HL-60/S4 treated with phorbol 12-myristate 13-acetate at 8.2 ng/mL for 4 days and 3 days (cell line): ENCODE measurements around the gene TEKTIP1.

ENCODE experiments used
- in situ Hi-C: fragments of 300-500 bp; cut with MboI; formaldehyde crosslinking; loops from 2 replicates; pipeline ENCODE4 v1.15.0; 2022; ENCODE audit warnings: low sequenced_read_pairs

TEKTIP1 gene

DNA sequence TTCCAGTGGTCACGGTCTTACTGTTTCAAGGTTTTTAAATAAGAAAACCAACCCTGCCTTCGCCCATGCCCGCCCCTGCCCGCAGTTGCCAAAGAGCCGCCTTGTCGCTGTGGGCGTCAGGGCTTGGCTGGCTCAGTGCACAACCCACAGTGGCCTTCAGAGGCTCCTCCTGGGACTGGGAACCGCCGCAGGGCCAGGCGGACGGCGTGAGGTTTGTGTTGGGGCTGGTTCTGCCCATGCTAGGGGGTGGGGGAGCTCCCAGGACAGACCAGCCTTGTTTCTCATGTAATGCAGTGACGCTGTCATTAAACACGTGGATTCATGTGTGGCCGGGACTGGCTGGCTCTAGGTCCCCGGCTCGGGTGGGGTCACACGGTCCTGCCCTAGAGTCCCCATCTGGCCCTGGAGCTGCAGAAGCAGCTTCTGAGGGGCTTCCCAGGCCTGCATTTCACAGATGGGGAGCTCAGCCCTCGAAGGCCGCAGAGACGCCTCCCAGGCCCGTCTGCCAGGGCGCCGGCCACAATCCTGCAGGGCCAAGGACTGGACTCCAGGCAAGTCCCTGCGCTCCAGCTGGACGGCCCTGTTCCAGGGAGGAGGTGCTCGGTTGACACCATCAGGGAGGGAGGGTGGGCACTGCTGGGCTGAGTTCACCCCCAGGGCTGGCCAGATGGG lies 2.4 kb upstream of the TEKTIP1 start:
- in situ Hi-C loops: no loop called here

DNA sequence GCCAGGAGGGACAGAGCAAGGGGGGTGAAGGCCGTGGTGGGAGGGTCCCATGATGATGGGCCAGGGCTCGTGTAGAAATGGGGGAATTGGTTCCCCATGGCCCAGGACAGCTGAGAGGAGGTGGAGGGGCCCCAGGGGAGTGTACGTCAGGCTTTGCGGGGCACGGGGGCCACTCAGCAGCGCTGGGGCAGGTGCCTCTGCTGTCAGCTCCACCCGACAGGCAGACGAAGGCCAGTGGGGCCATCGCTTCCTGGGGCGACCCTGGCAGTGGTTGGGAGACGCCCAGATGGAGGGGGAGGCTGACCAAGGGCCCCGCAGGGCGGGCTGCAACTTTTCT lies 1.9 kb upstream of the TEKTIP1 start:
- in situ Hi-C loops: no loop called here

DNA sequence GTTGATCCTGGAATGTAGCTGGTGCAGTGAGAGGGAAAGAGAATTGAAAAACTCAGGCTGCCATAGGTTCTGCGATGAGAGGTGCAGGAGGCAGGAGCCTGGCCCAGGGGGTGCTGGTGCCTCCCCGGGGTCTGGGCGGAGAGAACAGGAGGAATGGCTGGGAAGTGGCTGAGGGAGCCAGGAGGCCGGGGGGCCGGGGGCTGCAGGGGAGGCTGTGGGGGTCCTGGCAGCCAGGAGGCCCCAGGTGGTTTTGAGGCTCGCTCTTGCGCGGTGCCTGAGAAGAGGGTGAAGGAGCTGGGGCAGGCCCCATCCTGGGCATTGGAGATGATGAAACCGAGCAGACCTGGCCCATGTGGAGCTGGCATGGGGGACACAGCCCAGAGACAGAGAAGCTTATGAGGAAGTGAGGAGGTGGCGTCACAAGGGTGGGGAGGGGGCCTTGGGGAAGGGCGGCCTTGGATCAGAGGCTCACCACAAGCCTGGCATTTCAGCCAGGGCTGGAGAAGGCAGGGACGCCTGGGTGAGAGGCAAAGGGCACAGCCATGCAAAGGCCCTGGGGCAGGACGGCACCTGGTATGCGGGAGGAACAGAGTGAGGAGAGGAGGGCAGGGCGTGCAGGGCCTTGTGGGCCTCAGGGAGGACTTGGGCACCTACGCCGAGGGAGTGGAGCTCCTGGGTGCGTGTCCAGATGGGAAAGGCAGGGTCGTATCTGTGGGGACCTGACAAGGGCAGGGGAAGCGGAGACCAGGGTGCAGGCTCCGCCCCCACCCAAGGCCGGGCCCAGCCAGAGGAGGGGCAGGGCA lies 1.3 kb upstream of the TEKTIP1 start:
- in situ Hi-C loops: no loop called here

DNA sequence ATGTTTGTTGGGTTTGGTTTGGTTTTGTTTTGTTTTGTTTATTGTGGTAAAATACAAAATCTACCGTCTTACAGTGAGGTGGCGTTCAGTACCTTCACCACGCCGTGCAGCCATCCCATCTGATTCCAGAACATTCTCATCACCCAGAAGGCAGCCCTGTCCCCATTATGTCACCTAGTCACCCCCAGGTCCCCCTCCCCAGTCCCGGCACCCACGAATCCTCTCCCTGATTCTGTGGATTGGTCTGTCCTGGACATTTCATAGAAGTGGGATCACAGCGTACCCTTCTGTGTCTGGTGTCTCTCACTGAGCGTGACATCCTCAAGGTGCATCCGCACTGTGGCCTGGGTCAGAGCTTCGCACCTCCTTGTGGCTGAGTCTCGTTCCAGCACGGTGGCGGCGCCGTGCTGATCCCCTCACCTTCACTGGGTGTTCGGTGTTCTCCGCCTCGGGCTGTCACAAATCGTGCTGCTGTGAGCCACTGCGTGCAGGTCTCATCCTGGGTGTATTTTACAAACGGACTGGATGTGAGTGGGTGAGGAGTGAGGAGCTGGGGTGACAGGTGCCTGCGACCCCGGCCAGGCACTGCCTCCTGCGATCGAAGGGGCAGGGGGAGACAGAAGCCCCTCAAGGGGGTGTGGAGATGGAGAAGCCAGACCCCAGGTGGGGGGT lies 580 bp upstream of the TEKTIP1 start:
- in situ Hi-C loops: no loop called here

DNA sequence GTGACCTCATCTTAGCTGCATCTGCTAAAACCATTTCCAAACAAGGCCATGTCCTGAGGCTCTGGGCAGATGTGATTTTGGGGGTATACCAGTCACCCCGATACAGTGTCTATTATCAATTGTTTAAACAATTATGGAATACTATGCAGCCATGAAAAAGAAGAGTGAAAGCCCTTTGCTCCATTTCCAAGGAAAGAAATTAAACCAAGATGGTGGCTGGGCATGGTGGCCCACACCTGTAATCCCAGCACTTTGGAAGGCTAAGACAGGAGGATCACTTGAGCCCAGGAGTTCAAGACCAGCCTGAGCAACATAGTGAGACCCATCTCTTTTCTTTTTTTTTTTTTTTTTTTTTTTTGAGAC lies 763 bp downstream of the TEKTIP1 start:
- in situ Hi-C loops: no loop called here

DNA sequence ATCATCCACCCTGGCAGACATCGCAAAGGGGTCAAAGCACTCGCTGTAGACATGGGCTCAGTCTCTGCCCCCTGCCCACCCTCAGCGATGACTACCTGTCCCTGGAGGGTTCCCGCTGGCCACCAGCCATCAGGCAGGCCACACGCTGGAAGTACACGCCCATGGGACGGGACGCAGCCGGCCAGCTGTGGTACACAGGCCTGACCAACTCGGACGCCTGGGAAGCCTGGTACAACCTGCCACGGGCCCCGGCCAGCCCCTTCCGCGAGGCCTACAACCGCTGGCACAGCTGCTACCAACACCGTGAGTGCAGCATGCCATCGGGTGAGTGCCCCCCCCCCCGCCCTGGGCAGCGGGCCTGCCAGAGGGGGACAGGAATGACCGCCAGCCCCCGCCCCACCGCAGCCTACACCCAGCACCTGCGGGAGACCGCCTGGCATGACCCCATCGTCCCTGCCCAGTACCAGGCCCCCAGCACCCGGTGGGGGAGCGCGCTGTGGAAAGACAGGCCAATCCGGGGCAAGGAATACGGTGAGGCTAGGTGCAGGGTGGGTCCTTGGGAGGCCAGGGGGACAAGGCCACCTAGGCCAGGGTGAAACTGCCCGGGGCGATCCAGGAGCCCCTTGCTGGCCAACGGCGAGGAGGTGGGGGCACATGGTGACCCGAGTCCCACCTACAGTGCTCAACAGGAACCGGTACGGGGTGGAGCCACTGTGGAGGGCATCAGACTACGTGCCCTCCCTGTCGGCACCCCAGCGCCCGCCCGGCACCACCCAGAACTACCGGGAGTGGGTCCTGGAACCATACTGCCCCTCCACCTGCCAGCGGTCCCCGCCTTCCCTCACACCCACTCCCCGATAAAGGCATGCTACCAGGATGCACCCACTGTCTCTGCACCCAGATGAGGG lies 4.4 kb downstream of the TEKTIP1 start:
- in situ Hi-C loops: no loop called here

DNA sequence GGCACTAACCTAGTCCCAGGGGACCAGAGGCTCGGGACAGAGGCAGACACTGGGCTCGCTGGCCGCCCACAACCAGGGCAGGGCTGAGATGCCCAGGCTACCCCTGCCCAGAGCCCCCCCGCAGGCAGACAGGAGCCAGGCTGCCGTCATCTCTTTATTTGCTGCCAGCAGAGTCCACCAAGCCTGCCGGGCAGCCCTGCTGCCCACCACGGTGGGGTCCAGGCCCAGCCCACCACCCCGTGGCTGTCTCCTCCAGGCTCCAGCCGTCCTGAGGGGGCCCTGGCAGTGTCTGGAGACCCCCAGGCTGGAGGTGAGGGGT lies 5.0 kb downstream of the TEKTIP1 start:
- in situ Hi-C loops: no loop called here

DNA sequence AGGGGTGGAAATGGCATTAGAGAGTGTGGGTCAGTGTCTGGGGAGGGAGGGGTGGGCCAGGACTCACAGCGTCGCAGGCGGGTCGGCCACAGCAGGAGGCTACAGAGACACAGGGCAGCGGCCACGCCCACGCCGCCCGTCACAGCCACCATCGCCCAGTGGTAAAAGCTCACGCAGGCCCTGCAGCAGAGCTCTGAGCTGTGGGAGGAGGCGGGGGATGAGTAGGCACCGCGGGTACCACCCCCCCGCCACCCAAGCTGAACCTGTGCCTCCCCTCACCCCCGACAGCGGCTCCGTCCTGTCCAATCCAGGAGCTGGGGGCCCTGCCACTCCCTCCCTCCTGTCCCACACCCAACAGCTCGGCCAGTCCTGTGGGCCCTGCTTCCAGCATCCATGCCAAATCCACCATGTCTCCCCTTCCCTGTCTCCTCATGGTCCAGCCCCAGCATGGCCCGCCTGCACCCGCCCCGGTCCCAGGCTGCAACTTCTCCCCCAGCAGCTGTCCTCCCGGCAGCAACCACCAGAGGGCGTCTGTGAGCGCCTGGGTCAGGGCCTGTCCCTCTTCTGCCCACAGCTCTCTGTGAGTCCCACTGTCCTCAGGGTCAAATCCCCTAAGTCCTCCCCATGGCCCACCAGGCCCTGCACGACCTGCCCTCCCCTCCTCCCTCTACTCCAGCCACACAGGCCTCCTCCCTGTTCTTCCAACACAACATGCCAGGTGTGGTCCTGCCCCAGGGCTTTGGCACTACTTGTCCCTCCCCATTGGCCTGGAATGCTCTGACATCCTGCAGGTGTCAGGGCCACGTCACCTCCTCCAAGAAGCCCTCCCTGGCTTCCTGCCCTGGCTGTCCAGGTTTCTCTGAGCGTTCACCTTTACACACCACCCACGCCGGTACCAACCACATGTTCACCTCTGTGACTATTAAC lies 6.0 kb downstream of the TEKTIP1 start:
- in situ Hi-C loops: no loop called here

DNA sequence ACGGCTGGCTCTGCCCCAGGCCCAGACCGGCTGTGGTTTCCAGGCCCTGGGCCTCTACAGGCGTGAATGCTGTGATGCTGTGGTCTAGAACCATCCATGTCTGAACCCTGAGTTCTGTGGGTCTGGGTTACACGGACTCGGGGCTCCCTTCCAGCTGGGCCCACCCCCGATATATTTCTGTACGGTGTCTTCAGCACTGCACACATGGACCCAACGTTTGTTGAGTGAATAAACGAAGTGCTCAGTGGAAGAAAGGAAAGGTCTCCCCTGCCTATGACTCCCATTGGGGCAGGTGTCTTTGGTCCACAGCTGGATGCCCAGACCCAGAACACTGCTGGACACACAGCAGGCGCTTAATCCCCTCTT lies 6.7 kb downstream of the TEKTIP1 start:
- in situ Hi-C loops: no loop called here

DNA sequence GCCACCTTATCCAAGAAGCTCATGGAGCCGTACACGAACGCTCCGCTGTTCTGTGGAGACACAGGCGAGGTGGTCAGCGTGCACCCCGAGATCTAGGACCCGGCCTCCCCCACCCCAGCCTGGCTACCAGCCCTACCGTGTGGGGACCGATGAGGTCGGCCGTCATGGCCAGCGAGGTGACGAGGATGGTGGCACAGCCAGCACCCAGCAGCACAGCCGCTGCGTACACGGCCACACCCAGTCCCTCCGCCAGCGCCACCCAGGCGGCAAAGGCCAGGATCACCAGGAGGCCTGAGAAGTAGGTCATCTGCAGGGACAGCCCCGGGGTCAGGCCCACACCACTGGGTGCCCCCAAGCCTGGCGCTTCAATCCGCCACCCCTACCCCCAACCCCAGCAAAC lies 7.1 kb downstream of the TEKTIP1 start:
- in situ Hi-C loops: no loop called here

DNA sequence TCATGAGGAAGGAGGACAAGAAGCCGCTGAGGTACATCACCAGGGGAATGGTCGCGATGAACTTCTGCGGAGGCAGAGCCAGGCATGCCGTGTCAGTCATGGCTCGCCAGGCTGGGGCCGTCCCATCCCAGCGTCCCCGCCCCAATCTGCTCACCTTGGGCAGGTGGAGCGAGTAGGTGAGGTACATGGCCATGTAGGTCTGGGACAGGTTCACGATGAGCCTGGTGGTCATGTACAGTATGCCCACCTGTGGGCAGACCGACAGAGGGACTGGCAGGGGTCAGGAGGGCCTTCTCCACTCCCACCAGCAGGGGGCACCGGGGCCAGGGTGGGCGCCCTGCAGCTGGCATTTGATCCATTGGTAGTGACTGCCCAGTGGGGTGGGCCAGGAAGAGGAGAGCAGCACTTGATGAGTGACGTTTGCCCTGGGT lies 8.3 kb downstream of the TEKTIP1 start:
- in situ Hi-C loops: no loop called here

DNA sequence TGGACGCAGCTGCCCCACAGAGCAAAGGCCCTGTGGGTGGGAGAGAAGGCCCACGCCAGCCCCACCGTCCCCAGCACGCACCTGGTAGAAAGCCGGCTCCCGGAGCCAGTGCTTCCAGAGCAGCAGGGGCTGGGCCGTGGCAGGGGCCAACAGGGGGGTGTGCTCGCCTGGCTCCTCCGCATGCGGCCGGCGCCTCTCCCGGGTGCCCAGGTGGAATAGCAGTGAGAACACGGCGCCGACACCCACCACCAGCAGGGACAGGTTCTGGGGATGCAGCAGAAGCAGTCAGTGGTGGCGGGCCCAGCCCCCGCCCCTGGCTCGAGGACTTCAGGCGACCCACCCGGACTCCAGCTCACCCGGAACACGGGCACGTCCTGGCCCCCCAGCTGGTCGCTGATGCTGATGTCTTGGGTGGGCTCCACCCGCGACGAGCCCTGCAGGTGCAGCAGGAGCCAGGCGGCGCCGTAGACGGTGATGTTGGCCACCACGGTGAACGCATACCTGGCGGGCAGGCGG lies 8.9 kb downstream of the TEKTIP1 start:
- in situ Hi-C loops: no loop called here

DNA sequence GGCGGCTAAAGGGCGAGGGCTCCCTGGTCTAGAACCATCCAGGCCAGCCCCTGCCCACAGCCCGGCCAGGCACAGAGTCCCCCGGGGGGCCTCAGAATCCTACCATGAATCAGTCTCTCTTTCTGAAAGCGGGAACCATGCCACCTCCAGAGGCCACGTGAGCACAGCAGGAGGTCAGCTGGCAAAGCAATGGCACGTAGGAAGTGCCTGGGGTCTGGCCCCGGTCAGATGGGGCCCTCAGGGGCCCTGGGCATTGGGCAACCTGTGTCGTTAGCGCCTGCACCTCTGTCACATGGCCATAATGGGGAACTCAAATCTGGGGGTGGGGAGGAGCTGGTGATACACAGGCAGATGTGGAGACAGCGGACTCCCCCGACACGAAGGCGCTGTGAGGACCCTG lies 9.6 kb downstream of the TEKTIP1 start:
- in situ Hi-C loops: no loop called here

DNA sequence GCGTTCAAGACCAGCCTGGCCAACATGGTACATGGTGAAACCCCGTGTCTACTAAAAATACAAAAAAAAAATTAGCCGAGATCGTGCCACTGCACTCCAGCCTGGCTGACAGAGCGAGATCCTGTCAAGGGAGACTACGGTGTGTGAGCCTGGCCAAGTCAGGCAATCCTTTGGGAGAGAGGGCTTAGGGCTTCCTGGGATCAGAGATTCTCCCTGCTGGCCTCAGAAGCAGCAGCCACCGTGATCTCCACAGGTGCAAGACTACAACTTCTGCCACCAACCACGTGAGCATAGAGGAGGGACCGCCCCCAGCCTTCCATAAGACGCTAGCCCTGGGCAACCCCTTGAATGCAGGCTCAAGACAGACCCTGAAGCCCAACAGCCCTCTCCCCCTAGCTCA lies 10.8 kb downstream of the TEKTIP1 start:
- in situ Hi-C loops: no loop called here

DNA sequence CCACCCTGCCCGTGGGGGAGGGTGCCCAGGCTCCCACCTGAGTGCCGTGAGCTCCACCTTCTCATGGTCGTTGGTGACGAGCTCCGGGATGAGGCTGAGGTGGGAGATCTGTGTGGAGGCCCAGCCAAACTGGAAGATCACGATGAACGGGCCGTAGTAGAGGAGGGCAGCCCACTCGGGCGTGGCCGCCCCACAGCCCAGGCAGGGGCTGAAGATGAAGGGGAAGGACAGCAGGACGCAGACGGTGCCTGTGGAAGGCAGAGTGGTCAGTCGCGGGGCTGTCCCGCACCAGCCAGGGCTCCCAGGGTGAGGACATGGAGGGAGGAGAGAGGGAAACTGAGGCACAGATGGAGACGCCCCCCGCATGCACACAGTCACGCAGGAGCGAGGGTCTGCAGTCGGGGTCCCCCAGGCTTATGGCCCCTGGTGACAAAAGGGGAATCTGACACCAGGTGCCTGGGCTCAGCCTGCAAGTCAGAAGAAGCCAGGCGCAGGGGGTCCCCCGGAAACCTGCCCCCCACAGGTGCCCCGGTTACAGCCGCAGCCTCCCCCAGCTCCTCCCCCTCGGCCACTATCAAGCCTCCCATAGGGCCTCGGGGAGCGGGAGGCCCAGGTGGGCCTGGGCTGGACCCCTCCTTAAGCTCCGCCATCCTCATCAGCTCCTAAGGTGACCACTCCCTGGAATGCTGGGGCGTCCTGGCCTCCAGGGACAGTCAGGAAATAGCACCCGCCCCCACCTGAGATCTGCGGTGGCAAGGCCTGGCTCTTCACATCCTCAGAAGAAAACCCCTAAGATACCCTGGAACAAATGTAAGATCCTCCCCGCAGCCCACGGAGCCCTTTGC lies 12.2 kb downstream of the TEKTIP1 start:
- in situ Hi-C loops: no loop called here

DNA sequence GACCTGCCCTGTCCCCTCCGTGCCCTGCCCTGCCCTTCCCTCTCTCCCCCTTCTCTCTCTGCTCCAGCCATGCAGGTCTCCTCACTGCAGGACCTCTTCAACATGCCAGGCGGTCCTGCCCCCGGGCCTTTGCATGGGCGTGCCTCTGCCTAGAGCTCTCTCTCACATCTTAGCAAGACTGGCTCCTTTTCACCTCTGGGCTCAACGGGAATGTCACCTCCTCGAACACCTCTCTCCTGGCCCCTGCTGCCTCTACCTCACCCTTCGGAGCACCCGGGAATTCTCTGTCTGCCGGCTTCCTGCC lies 12.8 kb downstream of the TEKTIP1 start:
- in situ Hi-C loops: no loop called here

DNA sequence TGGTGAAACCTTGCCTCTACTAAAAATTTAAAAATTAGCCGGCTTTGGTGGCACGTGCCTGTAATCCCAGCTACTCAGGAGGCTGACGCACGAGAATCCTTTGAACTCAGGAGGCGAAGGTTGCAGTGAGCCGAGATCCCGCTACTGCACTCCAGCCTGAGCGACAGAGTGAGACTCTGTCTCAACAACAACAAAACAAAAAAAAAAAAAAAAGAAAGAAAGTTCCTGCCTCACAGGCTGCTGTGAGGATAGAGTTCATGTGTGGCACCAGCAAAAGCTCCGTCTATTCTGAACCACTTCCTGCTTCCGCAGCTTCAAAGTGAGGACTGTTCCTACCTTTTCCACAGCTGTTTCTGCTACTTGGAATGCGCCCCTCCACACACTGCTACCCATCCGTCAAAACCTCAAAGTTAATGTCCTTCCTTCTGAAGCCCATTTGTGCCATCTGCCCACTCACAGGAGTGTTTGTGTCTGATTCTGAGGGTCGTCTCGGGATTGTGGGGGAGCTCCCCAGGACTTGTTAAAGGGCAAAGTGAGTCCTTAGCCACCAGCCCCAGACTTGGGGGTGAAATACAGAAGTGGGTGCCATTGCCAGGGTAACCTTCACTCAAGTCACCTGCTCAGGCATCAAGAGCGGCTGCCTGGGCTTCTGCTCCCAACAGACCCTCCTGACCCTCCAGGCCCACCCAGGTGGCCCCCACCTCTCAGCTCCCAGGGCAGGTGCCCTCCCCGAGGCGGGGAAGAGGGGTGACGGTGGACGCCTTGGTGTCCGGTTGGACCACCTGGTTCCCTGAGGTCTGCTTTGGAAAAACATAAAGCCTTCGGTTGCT lies 15.5 kb downstream of the TEKTIP1 start:
- in situ Hi-C loops: no loop called here

DNA sequence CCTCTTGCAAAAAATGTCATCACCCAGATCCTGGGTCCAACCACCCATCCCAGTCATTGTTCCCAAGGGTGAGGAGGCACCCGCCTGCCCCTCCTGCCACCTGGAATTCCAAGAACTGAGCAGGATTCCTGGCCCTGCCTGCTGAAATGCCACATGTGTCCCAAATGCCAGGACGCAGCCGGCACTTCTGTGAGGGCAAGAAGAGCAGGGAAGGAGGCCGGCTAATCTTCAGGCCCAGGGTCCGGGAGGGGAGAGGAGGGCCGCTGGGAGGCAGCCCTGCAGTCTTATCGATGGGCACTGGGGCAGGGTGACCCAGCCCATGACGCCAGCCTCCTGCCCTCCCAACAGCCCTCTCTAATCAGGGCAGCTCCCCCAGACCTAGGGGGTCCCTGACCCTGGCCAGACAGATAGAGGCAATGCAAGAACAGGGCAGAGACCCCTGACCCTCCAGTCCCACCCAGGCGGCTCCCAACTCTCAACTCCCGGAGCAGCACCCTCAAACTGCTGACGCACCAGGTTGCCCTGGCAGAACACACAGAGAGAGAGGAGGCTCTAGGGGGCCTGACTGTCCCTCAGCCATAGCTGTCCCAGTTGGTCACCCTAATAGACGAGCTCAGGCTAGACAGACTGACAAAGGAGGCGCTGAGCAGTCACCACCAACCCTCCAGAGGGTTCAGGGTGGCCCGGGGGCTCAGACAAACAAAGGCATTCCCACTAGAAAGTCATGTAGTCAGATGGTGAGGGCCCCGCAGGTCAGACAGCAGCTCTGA lies 16.9 kb downstream of the TEKTIP1 start:
- in situ Hi-C loops: no loop called here
